Measurements from ENCODE around the gene ZNF385C.
"Not testable (repeated sequence)": the region's sequence is repeated elsewhere in the genome, so short reads cannot be mapped to it uniquely, and the experiment has no call there.

The ZNF385C gene

GRCh38 chr17:42019509-42020404, 78.5 kb downstream of the ZNF385C start, which contains the start of gene NKIRAS2:
Gene NKIRAS2, plus strand, starts transcription at chr17:42020090. Its CDS starts 1,488 bp downstream, at chr17:42021578.
- peak; percentile 96 for DNase-seq (ENCODE audit: low spot score)

GRCh38 chr17:42018988-42019387, 79.3 kb downstream of the ZNF385C start:
- DNase-seq (ENCODE audit: low spot score), result no peak

- DNase-seq (ENCODE audit: low spot score), result no peak
Measured at GRCh38 chr17:42018339-42018738, 79.9 kb downstream of the ZNF385C start.

- no peak for DNase-seq (ENCODE audit: low spot score)
Measured at GRCh38 chr17:42017866-42018200, 80.4 kb downstream of the ZNF385C start.

GRCh38 chr17:42016941-42017865, 81.1 kb downstream of the ZNF385C start, which contains the start of gene DNAJC7:
Gene DNAJC7, minus strand, starts transcription at chr17:42017439. Its CDS starts 23 bp downstream, at chr17:42017416.
- DNase-seq (ENCODE audit: low spot score), result peak; percentile 93

GRCh38 chr17:42016411-42016831, 81.9 kb downstream of the ZNF385C start:
- DNase-seq (ENCODE audit: low spot score), result no peak

GRCh38 chr17:42013740-42014139, 84.5 kb downstream of the ZNF385C start:
- not testable (repeated sequence) for DNase-seq (ENCODE audit: low spot score)

- DNase-seq (ENCODE audit: low spot score), result not testable (repeated sequence)
Measured at GRCh38 chr17:42012363-42012762, 85.9 kb downstream of the ZNF385C start.

GRCh38 chr17:42010898-42011516, 87.3 kb downstream of the ZNF385C start:
- DNase-seq (ENCODE audit: low spot score), result no peak

GRCh38 chr17:42010266-42010680, 88.0 kb downstream of the ZNF385C start:
- DNase-seq (ENCODE audit: low spot score), result not testable (repeated sequence)

GRCh38 chr17:42009170-42009569, 89.1 kb downstream of the ZNF385C start:
- no peak for DNase-seq (ENCODE audit: low spot score)

GRCh38 chr17:42005166-42005565, 93.1 kb downstream of the ZNF385C start:
- DNase-seq (ENCODE audit: low spot score), result no peak

- no peak for DNase-seq (ENCODE audit: low spot score)
Measured at GRCh38 chr17:42002792-42003301, 95.4 kb downstream of the ZNF385C start.

GRCh38 chr17:42002175-42002791, 96.0 kb downstream of the ZNF385C start:
- DNase-seq (ENCODE audit: low spot score), result no peak

- no peak for DNase-seq (ENCODE audit: low spot score)
Measured at GRCh38 chr17:42001729-42002128, 96.5 kb downstream of the ZNF385C start.

- DNase-seq (ENCODE audit: low spot score), result no peak
Measured at GRCh38 chr17:42000413-42001133, 97.7 kb downstream of the ZNF385C start.

GRCh38 chr17:41998497-41998896, 99.8 kb downstream of the ZNF385C start:
- DNase-seq (ENCODE audit: low spot score), result no peak

GRCh38 chr17:41996855-41997164, 101.5 kb downstream of the ZNF385C start:
- no peak for DNase-seq (ENCODE audit: low spot score)

- no peak for DNase-seq (ENCODE audit: low spot score)
Measured at GRCh38 chr17:41992576-41992975, 105.7 kb downstream of the ZNF385C start.

GRCh38 chr17:41989702-41990419, 108.4 kb downstream of the ZNF385C start:
- DNase-seq (ENCODE audit: low spot score), result no peak
